K562 (cell line): Measurements from ENCODE around the gene DTNBP1. TPM values are rescaled to one million over a fixed set of nuclear protein-coding genes. Genes with fewer than 3 reads are reported as not detected.

ENCODE experiments used
- DMBX1 ChIP-seq: fragments of 250-450 bp; sonication (Bioruptor Pico); IDR thresholded peaks from 2 replicates; pipeline ENCODE4 v1.8.0; 2022; ENCODE audit warnings: inconsistent platforms, mild to moderate bottlenecking, moderate library complexity, borderline replicate concordance
- ELF1 ChIP-seq: fragments of 200-800 bp; sonication (Bioruptor generic); IDR thresholded peaks from 2 replicates; pipeline ENCODE4 v1.6.1; 2016; ENCODE audit warnings: missing genetic modification characterization, missing compliant biosample characterization
- EP300 ChIP-seq: IDR thresholded peaks from 2 replicates; pipeline ENCODE4 v1.6.1; 2012; ENCODE audit warnings: low read length, improper control_type of control experiment
- HIVEP1 ChIP-seq: fragments of 250-450 bp; sonication (Bioruptor Pico); IDR thresholded peaks from 2 replicates; pipeline ENCODE4 v1.4.0; 2020; ENCODE audit warnings: mild to moderate bottlenecking
- JUNB ChIP-seq: fragments of 450-650 bp; formaldehyde crosslinking; conservative IDR thresholded peaks from 2 replicates; pipeline ENCODE4 v1.4.0; 2020; ENCODE audit warnings: mild to moderate bottlenecking
- KDM5B ChIP-seq: fragments of 200-600 bp; sonication (generic); IDR thresholded peaks from 2 replicates; pipeline ENCODE4 v1.6.1; 2012; ENCODE audit warnings: low read depth, mild to moderate bottlenecking, moderate library complexity, low read length, control low read depth, inconsistent platforms; ENCODE audit not compliant: insufficient replicate concordance
- POLR2AphosphoS5 ChIP-seq: IDR thresholded peaks from 2 replicates; pipeline ENCODE4 v1.6.1; 2011; ENCODE audit warnings: mild to moderate bottlenecking, low read depth, low read length, moderate library complexity; ENCODE audit not compliant: control insufficient read depth, insufficient read depth
- SIX5 ChIP-seq, 2 experiments: IDR thresholded peaks; 2 replicates each; pipeline ENCODE4 v1.6.1; 2011; ENCODE audit warnings: low read length in 2 of 2, borderline replicate concordance in 1 of 2, low read depth in 1 of 2, mild to moderate bottlenecking in 1 of 2, moderate library complexity in 1 of 2; ENCODE audit not compliant: insufficient read depth in 1 of 2
- SUPT5H ChIP-seq: fragments of 450-650 bp; IDR thresholded peaks from 2 replicates; pipeline ENCODE4 v1.6.1; 2016
- ZBTB11 ChIP-seq, 3 experiments: fragments of 200-800 bp in 1 of 3; fragments of 250-450 bp in 1 of 3; fragments of 450-650 bp in 1 of 3; sonication (Bioruptor Pico) in 1 of 3; sonication (Bioruptor generic) in 1 of 3; formaldehyde crosslinking in 1 of 3; IDR thresholded peaks; 2 replicates each; pipeline versions ENCODE4 v1.6.1 to v1.8.0; 2016 to 2022; ENCODE audit warnings: mild to moderate bottlenecking in 2 of 3, missing genetic modification characterization in 2 of 3, missing compliant biosample characterization in 1 of 3, moderate library complexity in 1 of 3
- ZFP1 ChIP-seq: fragments of 450-650 bp; formaldehyde crosslinking; IDR thresholded peaks from 2 replicates; pipeline ENCODE4 v1.4.0; 2020; ENCODE audit warnings: mild to moderate bottlenecking, mixed read lengths
- ZKSCAN1 ChIP-seq: fragments of 150-350 bp; IDR thresholded peaks from 2 replicates; pipeline ENCODE4 v1.6.1; 2016; ENCODE audit warnings: low read depth, low read length
- ZNF318 ChIP-seq, 2 experiments: fragments of 450-650 bp; IDR thresholded peaks; 2 replicates each; pipeline ENCODE4 v1.6.1; 2016; ENCODE audit warnings: mild to moderate bottlenecking in 2 of 2, borderline replicate concordance in 1 of 2, low read depth in 1 of 2, moderate library complexity in 1 of 2
- ZNF76 ChIP-seq: fragments of 250-450 bp; sonication (Bioruptor Pico); IDR thresholded peaks from 2 replicates; pipeline ENCODE4 v1.4.0; 2020; ENCODE audit warnings: mild to moderate bottlenecking, moderate library complexity, borderline replicate concordance
- polyA plus RNA-seq, 8 experiments: library from polyadenylated mRNA; depleted of rRNA in 4 of 8; stranded (reverse) in 5 of 8; unstranded in 3 of 8; fragments of >200 nt; fragmentation: Nextera tagmentation in 2 of 8; fragmentation: Illumina TruSeq in 1 of 8; extraction: Ambion mirVana in 2 of 8; extraction: Trizol in 1 of 8; gene quantifications; 2 replicates each; pipeline versions ENCODE4 v1.2.1 to v1.2.3, GENCODE V29; 2011 to 2014; ENCODE audit warnings: inconsistent platforms in 1 of 8, missing spikeins in 1 of 8
- total RNA-seq, 7 experiments: library from RNA; depleted of rRNA in 6 of 7; stranded (reverse); fragments of >200 nt in 6 of 7; fragmentation: Illumina TruSeq in 2 of 7; extraction: Trizol in 2 of 7; gene quantifications; 2 replicates each; pipeline versions ENCODE4 v1.2.1 to v1.2.3, GENCODE V29; 2011 to 2021; ENCODE audit warnings: low replicate concordance in 1 of 7

Gene DTNBP1
- total and polyA plus RNA-seq, 9 of the 15 experiments (the other 6 are each of a cell fraction or from before 2014, with no cell fraction given), result 16.7 to 54.5 (median 21.4) TPM

GRCh38 chr6:15555101-15556038 is 107.5 kb downstream of the DTNBP1 start (continued):
- TF ChIP-seq ZNF318 (IDR thresholded peaks at IDR 0.05; ENCODE audit: borderline replicate concordance in 1 of 2, low read depth in 1 of 2), result peak in 1 of 2 experiments; percentile 23; a peak in 2 of 4 replicates
- TF ChIP-seq ZBTB11 (CRISPR knock-in tag; IDR thresholded peaks at IDR 0.05), result peak in 1 of 3 experiments; percentile 70; a peak in 1 of 6 replicates
- peak; percentile 89 for TF ChIP-seq DMBX1 (CRISPR knock-in tag)
- TF ChIP-seq ZKSCAN1, result no peak; the same call in 1 of the 2 replicates
- no peak for TF ChIP-seq POLR2AphosphoS5
- TF ChIP-seq KDM5B, result no peak
- TF ChIP-seq ELF1 (tag), result peak; percentile 50
- TF ChIP-seq ZFP1 (CRISPR knock-in tag), result no peak
- 0 out of 2 replicates have a peak, but pooled peaks have one; percentile 19 for TF ChIP-seq JUNB
- no peak for TF ChIP-seq SUPT5H
- TF ChIP-seq SIX5 (IDR thresholded peaks at IDR 0.05; ENCODE audit: borderline replicate concordance in 1 of 2, insufficient read depth in 1 of 2, low read depth in 1 of 2, low read length in 2 of 2), result no peak
- peak; percentile 88 for TF ChIP-seq EP300
- peak; percentile 81 for TF ChIP-seq ZNF76 (CRISPR knock-in tag)
- TF ChIP-seq HIVEP1 (CRISPR knock-in tag), result peak; percentile 91
